ENCODE results near the gene ABCG1.

Gene ABCG1

DNA sequence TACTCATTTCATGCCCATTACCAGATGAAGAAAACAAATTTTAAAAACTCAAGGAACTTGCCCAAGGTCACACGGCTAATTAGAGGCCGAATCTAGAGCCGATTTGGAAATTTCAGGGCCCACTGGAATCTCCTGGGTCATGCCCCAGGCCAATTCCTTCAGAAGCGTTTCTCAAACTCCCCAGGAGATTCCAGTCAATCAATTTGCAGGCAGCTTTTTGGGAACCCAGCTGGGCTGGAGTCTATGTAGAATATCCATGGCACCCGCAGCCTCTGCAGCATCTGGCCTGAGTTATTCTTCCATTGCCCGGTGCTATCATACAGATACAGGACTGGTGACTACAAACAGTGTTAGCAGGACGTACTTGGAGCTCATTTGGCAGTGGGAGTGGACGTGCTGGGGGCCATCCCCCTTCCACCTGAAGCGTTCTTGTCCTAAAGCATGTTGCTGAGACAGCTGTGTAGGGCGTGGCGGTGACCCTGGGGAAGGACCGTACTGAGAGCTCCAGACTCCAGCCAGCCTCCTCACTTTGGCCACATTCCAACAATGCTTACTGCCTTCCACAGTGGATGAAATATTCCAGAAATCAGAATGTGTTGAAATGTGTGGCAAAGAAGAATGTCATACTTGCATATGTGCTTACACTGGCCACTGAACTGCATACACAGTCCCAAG is 38.3 kb downstream of the ABCG1 start:
- no peak overlapping the region for H3K4me3 ChIP-seq (replicated peaks; ENCODE audit: low read depth, low read length)
- no peaks in the 10 kb centered on the region for H3K36me3 ChIP-seq (ENCODE audit: control insufficient read depth, insufficient read depth, low read length)
- H3K27me3 ChIP-seq (replicated peaks; ENCODE audit: control insufficient read depth, insufficient read depth, low read length), result 0 out of 2 replicates have a peak, but pooled peaks cover 1% of the 10 kb centered on the region
- TF ChIP-seq, protein P1, sequence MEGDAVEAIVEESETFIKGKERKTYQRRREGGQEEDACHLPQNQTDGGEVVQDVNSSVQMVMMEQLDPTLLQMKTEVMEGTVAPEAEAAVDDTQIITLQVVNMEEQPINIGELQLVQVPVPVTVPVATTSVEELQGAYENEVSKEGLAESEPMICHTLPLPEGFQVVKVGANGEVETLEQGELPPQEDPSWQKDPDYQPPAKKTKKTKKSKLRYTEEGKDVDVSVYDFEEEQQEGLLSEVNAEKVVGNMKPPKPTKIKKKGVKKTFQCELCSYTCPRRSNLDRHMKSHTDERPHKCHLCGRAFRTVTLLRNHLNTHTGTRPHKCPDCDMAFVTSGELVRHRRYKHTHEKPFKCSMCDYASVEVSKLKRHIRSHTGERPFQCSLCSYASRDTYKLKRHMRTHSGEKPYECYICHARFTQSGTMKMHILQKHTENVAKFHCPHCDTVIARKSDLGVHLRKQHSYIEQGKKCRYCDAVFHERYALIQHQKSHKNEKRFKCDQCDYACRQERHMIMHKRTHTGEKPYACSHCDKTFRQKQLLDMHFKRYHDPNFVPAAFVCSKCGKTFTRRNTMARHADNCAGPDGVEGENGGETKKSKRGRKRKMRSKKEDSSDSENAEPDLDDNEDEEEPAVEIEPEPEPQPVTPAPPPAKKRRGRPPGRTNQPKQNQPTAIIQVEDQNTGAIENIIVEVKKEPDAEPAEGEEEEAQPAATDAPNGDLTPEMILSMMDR (IDR thresholded peaks at IDR 0.05; ENCODE audit: insufficient read depth, low read length, poor library complexity, severe bottlenecking), result no peak
- no peak for DNase-seq (ENCODE audit: extremely low read depth, insufficient read length)

- Histone ChIP-seq H3K36me3 (ENCODE audit: control insufficient read depth, insufficient read depth, low read length) (no peaks in the 10 kb centered on the region), H3K27me3 (replicated peaks; ENCODE audit: control insufficient read depth, insufficient read depth, low read length) (no peaks in the 10 kb centered on the region), H3K4me3 (replicated peaks; ENCODE audit: low read depth, low read length) (no peak overlapping the region)
- TF ChIP-seq, protein P1 (IDR thresholded peaks at IDR 0.05; ENCODE audit: insufficient read depth, low read length, poor library complexity, severe bottlenecking), result peak; percentile 94
- peak; percentile 37 for DNase-seq (ENCODE audit: extremely low read depth, insufficient read length)
Measured at GRCh38 chr21:42258150-42258884, 39.4 kb downstream of the ABCG1 start.

GRCh38 chr21:42258885-42259407 is 40.0 kb downstream of the ABCG1 start:
- H3K36me3 ChIP-seq (ENCODE audit: control insufficient read depth, insufficient read depth, low read length), result no peaks in the 10 kb centered on the region
- H3K4me3 ChIP-seq (replicated peaks; ENCODE audit: low read depth, low read length), result no peak overlapping the region
- no peak for DNase-seq (ENCODE audit: extremely low read depth, insufficient read length)
- TF ChIP-seq, protein P1 (IDR thresholded peaks at IDR 0.05; ENCODE audit: insufficient read depth, low read length, poor library complexity, severe bottlenecking), result no peak
- H3K27me3 ChIP-seq (replicated peaks; ENCODE audit: control insufficient read depth, insufficient read depth, low read length), result no peaks in the 10 kb centered on the region; the same call in 1 of the 2 replicates

DNA sequence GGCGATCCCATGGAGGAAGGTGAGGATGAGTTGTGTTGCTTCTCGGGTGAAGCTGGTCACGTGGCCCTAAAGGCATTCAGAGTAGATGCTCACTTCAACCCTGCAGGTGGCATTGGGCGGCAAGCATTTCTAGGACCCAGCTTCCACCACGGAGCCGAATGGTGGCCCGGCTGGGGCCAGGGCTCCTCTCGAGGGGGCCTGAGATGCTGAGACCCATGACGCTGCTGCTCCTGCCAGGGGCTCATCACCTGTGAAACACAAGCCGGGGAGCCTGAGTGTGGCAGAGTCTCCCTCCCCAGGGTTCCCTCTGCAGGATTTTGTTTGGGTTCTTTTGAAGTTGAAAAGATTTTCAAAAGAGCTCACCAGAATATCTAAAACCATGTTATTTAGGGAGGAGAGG is 41.2 kb downstream of the ABCG1 start:
- TF ChIP-seq, protein P1 (IDR thresholded peaks at IDR 0.05; ENCODE audit: insufficient read depth, low read length, poor library complexity, severe bottlenecking), result no peak
- H3K4me3 ChIP-seq (replicated peaks; ENCODE audit: low read depth, low read length), result no peak overlapping the region

GRCh38 chr21:42261829-42262200 is 42.9 kb downstream of the ABCG1 start:
- Histone ChIP-seq H3K4me3 (replicated peaks; ENCODE audit: low read depth, low read length) (no peak overlapping the region), H3K27me3 (replicated peaks; ENCODE audit: control insufficient read depth, insufficient read depth, low read length) (no peaks in the 10 kb centered on the region; the same call in 1 of the 2 replicates)

More for the DNA sequence above, 41.2 kb downstream of the ABCG1 start:
- Histone ChIP-seq H3K27me3 (replicated peaks; ENCODE audit: control insufficient read depth, insufficient read depth, low read length) (no peaks in the 10 kb centered on the region; the same call in 1 of the 2 replicates), H3K36me3 (ENCODE audit: control insufficient read depth, insufficient read depth, low read length) (no peaks in the 10 kb centered on the region)
- no peak for DNase-seq (ENCODE audit: extremely low read depth, insufficient read length)

More at GRCh38 chr21:42261829-42262200, 42.9 kb downstream of the ABCG1 start:
- no peaks in the 10 kb centered on the region for H3K36me3 ChIP-seq (ENCODE audit: control insufficient read depth, insufficient read depth, low read length)
- DNase-seq (ENCODE audit: extremely low read depth, insufficient read length), result no peak
- TF ChIP-seq, protein P1 (IDR thresholded peaks at IDR 0.05; ENCODE audit: insufficient read depth, low read length, poor library complexity, severe bottlenecking), result no peak

All from GM06990 (cell line).